Progenitor cell of endocrine pancreas (in vitro differentiated cells): Measurements from ENCODE around the gene B4GALT6. TPM values are rescaled to one million over a fixed set of nuclear protein-coding genes. Genes with fewer than 3 reads are reported as not detected.

Source experiments
- DNase-seq: peaks from one replicate; pipeline ENCODE4 v3.0.0; 2021; ENCODE audit warnings: low spot score; ENCODE audit not compliant: unreplicated experiment
- H3K27ac Mint-ChIP-seq: 2 replicates; pipeline ENCODE4 v1.8.0; 2021; ENCODE audit warnings: mild to moderate bottlenecking, moderate library complexity, mixed read lengths
- H3K27me3 Mint-ChIP-seq: 2 replicates; pipeline ENCODE4 v1.8.0; 2021; ENCODE audit warnings: mixed read lengths
- H3K36me3 Mint-ChIP-seq: 2 replicates; pipeline ENCODE4 v1.8.0; 2022; ENCODE audit warnings: mixed read lengths; ENCODE audit not compliant: insufficient read depth
- H3K4me1 Mint-ChIP-seq: 2 replicates; pipeline ENCODE4 v1.8.0; 2021; ENCODE audit warnings: low read depth, mixed read lengths
- H3K4me3 Mint-ChIP-seq: 2 replicates; pipeline ENCODE4 v1.8.0; 2021; ENCODE audit warnings: low read depth, mild to moderate bottlenecking, moderate library complexity, mixed read lengths
- H3K9me3 Mint-ChIP-seq: 2 replicates; pipeline ENCODE4 v1.8.0; 2021; ENCODE audit warnings: low read depth, mixed read lengths
- CTCF ChIP-seq: fragments of 200-600 bp; sonication (generic); IDR thresholded peaks from one replicate; pipeline ENCODE4 v1.5.0; 2021; ENCODE audit warnings: antibody characterized with exemption, mild to moderate bottlenecking; ENCODE audit not compliant: unreplicated experiment
- total RNA-seq: library from RNA; stranded (reverse); gene quantifications from 2 replicates; pipeline ENCODE4 v1.2.1, GENCODE V29; 2021

B4GALT6 gene
- total RNA-seq, 1 donor from 2014 or later = 32.2 TPM

GRCh38 chr18:31590570-31590969 is 93.8 kb downstream of the B4GALT6 start:
- Mint-ChIP-seq H3K27me3 (no peaks in the 10 kb centered on the region), H3K4me1 (peaks cover 41% of the 10 kb centered on the region), H3K27ac (peak overlapping the region; percentile 29), H3K9me3 (peaks cover 9% of the 10 kb centered on the region), H3K4me3 (peak overlapping the region; percentile 37), H3K36me3 (peaks cover 2% of the 10 kb centered on the region)
- no peak for DNase-seq
- no peak for TF ChIP-seq CTCF

GRCh38 chr18:31587529-31587928 is 96.9 kb downstream of the B4GALT6 start:
- H3K27ac Mint-ChIP-seq = peak overlapping the region; percentile 1
- peaks cover 2% of the 10 kb centered on the region for H3K36me3 Mint-ChIP-seq

GRCh38 chr18:31586616-31587015 is 97.8 kb downstream of the B4GALT6 start:
- H3K36me3 Mint-ChIP-seq = peaks cover 2% of the 10 kb centered on the region
- no peak overlapping the region for H3K4me3 Mint-ChIP-seq
- DNase-seq = no peak
- peaks cover 29% of the 10 kb centered on the region for H3K4me1 Mint-ChIP-seq
- H3K27ac Mint-ChIP-seq = peak overlapping the region; percentile 82
- no peaks in the 10 kb centered on the region for H3K27me3 Mint-ChIP-seq
- TF ChIP-seq CTCF = no peak
- peaks cover 9% of the 10 kb centered on the region for H3K9me3 Mint-ChIP-seq

More at GRCh38 chr18:31587529-31587928, 96.9 kb downstream of the B4GALT6 start:
- no peak for DNase-seq
- no peak for TF ChIP-seq CTCF
- H3K4me3 Mint-ChIP-seq = no peak overlapping the region
- H3K27me3 Mint-ChIP-seq = no peaks in the 10 kb centered on the region
- H3K4me1 Mint-ChIP-seq = peaks cover 36% of the 10 kb centered on the region
- peaks cover 9% of the 10 kb centered on the region for H3K9me3 Mint-ChIP-seq

- H3K27ac Mint-ChIP-seq = peak overlapping the region; percentile 82
- no peak for DNase-seq
- H3K4me1 Mint-ChIP-seq = peaks cover 22% of the 10 kb centered on the region
- H3K27me3 Mint-ChIP-seq = no peaks in the 10 kb centered on the region
- peaks cover 9% of the 10 kb centered on the region for H3K9me3 Mint-ChIP-seq
- H3K36me3 Mint-ChIP-seq = peaks cover 2% of the 10 kb centered on the region
- H3K4me3 Mint-ChIP-seq = no peak overlapping the region
- no peak for TF ChIP-seq CTCF
Measured at GRCh38 chr18:31585991-31586390, 98.4 kb downstream of the B4GALT6 start.

- H3K27me3 Mint-ChIP-seq = no peaks in the 10 kb centered on the region
- peaks cover 16% of the 10 kb centered on the region for H3K4me1 Mint-ChIP-seq
- peaks cover under 1% of the 10 kb centered on the region for H3K36me3 Mint-ChIP-seq
- peaks cover 2% of the 10 kb centered on the region for H3K9me3 Mint-ChIP-seq
- H3K27ac Mint-ChIP-seq = no peak overlapping the region
- no peak for DNase-seq
- H3K4me3 Mint-ChIP-seq = no peak overlapping the region
- TF ChIP-seq CTCF = no peak
Measured at GRCh38 chr18:31583185-31583854, 101.1 kb downstream of the B4GALT6 start.
